A673 (cell line): Measurements from ENCODE around the gene STK17B. TPM values are rescaled to one million over a fixed set of nuclear protein-coding genes. Genes with fewer than 3 reads are reported as not detected.

Experiments
- BruUV-seq: library from RNA; stranded (reverse); fragments of 400-500 nt; replicated peaks from 2 replicates; lab custom pipeline; 2021; lab: Mats Ljungman, UMichigan
- CTCF ChIA-PET: fragments of 300-600 bp; sonication (Branson Sonifier 250); formaldehyde crosslinking; loops from one replicate; lab custom pipeline; 2022; ENCODE audit warnings: antibody characterized with exemption; lab: Charles Lee
- POLR2A ChIA-PET: fragments of 300-600 bp; sonication (Branson Sonifier 250); formaldehyde crosslinking; loops from one replicate; lab custom pipeline; 2022; ENCODE audit warnings: antibody characterized with exemption; ENCODE audit not compliant: low non-redundant PET; lab: Charles Lee
- DNase-seq: peaks from one replicate; pipeline ENCODE4 v3.0.0-alpha.2; 2015; ENCODE audit warnings: low spot score
- H3K27ac ChIP-seq: fragments of 200-600 bp; sonication (generic); 2 replicates; pipeline ENCODE4 v1.5.1; 2016; ENCODE audit warnings: mixed run types, low read depth, mild to moderate bottlenecking, mixed read lengths, antibody characterized with exemption, low read length; ENCODE audit not compliant: poor library complexity, severe bottlenecking
- H3K27me3 ChIP-seq: fragments of 200-600 bp; sonication (generic); replicated peaks from 2 replicates; pipeline ENCODE4 v1.6.1; 2017; ENCODE audit warnings: mixed run types, low read depth, mild to moderate bottlenecking, mixed read lengths, antibody characterized with exemption, low read length; ENCODE audit not compliant: insufficient read depth, poor library complexity
- H3K36me3 ChIP-seq: fragments of 200-600 bp; sonication (generic); 2 replicates; pipeline ENCODE4 v1.6.1; 2016; ENCODE audit warnings: mixed run types, mild to moderate bottlenecking, mixed read lengths, antibody characterized with exemption, low read length; ENCODE audit not compliant: insufficient read depth, poor library complexity, severe bottlenecking
- H3K4me1 ChIP-seq: fragments of 200-600 bp; sonication (generic); 2 replicates; pipeline ENCODE4 v1.6.1; 2017; ENCODE audit warnings: mixed run types, mild to moderate bottlenecking, mixed read lengths, antibody characterized with exemption, low read length; ENCODE audit not compliant: insufficient read depth, poor library complexity, severe bottlenecking
- H3K4me3 ChIP-seq: fragments of 200-600 bp; sonication (generic); 2 replicates; pipeline ENCODE4 v1.5.1; 2016; ENCODE audit warnings: low read depth, mixed run types, mild to moderate bottlenecking, mixed read lengths, low read length; ENCODE audit not compliant: poor library complexity, severe bottlenecking
- H3K9me3 ChIP-seq: fragments of 200-600 bp; sonication (generic); 2 replicates; pipeline ENCODE4 v1.6.1; 2016; ENCODE audit warnings: mixed run types, low read depth, mild to moderate bottlenecking, mixed read lengths, antibody characterized with exemption, low read length; ENCODE audit not compliant: poor library complexity, severe bottlenecking
- EZH2 ChIP-seq: fragments of 200-600 bp; sonication (generic); IDR thresholded peaks from 2 replicates; pipeline ENCODE4 v1.6.1; 2017; ENCODE audit warnings: borderline replicate concordance, low read depth, mild to moderate bottlenecking, mixed read lengths, antibody characterized with exemption, low read length; ENCODE audit not compliant: poor library complexity, severe bottlenecking
- intact Hi-C: fragments of 100-400 bp; cut with micrococcal nuclease; formaldehyde crosslinking; loops from one replicate; pipeline ENCODE4 v1.10.0; 2022; ENCODE audit not compliant: unreplicated experiment
- total RNA-seq: library from RNA; stranded (reverse); gene quantifications from 2 replicates; pipeline ENCODE4 v1.2.3, GENCODE V29; 2021
- TF ChIP-seq, protein P1 (sequence below): fragments of 300-800, 200-600 bp; sonication (generic); conservative IDR thresholded peaks from 2 replicates; pipeline ENCODE4 v1.5.1; 2017; ENCODE audit warnings: low read depth, mild to moderate bottlenecking, antibody characterized with exemption, low read length, moderate library complexity, mixed read lengths

STK17B gene
- total RNA-seq, 1 experiment from 2014 or later = 18.5 TPM

DNA sequence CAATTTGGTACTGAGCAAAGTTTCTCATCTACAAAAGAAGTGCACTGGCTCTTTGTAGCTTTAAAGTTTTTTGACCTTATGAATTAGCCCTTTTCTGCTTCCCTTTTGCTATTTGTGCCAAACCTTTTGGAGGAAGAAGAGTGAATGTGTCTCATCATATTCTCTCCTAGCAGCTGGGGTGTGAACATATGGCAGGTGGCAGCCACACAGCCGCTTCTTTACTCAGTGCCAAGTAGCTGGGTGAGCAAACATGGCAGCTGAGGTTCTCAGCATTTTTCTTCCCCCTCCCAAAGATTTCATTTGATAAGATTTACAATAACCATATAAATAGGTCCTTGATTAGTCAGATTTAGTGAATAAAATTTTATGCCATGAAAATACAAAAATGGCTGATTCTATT, 46.7 kb upstream of the STK17B start:
- no peaks in the 10 kb centered on the region for H3K9me3 ChIP-seq
- no peak overlapping the region for H3K27ac ChIP-seq
- no peaks in the 10 kb centered on the region for H3K4me1 ChIP-seq
- H3K4me3 ChIP-seq = no peak overlapping the region
- no peaks in the 10 kb centered on the region for H3K27me3 ChIP-seq
- TF ChIP-seq, protein P1, sequence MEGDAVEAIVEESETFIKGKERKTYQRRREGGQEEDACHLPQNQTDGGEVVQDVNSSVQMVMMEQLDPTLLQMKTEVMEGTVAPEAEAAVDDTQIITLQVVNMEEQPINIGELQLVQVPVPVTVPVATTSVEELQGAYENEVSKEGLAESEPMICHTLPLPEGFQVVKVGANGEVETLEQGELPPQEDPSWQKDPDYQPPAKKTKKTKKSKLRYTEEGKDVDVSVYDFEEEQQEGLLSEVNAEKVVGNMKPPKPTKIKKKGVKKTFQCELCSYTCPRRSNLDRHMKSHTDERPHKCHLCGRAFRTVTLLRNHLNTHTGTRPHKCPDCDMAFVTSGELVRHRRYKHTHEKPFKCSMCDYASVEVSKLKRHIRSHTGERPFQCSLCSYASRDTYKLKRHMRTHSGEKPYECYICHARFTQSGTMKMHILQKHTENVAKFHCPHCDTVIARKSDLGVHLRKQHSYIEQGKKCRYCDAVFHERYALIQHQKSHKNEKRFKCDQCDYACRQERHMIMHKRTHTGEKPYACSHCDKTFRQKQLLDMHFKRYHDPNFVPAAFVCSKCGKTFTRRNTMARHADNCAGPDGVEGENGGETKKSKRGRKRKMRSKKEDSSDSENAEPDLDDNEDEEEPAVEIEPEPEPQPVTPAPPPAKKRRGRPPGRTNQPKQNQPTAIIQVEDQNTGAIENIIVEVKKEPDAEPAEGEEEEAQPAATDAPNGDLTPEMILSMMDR = no peak
- no peak for TF ChIP-seq EZH2
- no peak for DNase-seq
- CTCF ChIA-PET = no interaction called here
- intact Hi-C loops = no loop called here
- no TSS peak for BruUV-seq
- POLR2A ChIA-PET = no interaction called here
- H3K36me3 ChIP-seq = no peaks in the 10 kb centered on the region

DNA sequence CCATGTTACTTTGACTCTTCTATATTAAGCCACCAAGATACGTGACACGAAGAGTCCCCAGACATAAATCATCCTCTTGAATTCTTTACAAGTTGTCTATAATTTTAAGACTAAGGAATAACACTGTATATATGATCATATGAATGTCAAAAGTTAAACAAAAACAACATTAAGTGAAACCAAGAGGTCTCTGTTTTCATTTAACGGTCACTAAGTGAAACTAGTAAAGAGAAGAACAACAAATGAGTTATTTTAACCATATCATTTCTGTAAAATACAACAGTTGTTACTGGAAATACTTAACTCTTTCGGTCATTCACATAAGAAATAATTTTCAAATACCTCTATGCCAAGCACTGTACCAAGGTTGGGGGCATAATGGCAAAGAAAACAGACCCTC, 45.7 kb upstream of the STK17B start:
- H3K36me3 ChIP-seq = no peaks in the 10 kb centered on the region

DNA sequence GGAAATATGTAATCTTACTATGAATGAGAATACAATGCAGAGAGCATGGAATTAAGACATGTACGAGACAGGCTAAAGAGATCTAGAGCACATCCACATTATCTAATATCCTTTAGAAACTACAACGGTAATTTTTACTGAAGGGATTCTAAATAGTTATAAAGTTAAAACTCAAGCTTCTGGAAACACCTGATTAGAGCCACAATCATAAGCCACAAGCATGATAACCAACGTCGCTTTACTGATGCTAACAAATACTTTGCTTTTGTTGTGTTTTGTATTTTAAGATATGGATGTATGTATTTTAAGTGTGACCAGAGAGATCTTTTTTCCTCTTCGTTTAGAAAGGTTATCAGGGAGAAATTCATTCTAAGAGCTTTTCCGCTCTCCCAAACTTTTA, 44.0 kb upstream of the STK17B start:
- H3K36me3 ChIP-seq = no peaks in the 10 kb centered on the region
- H3K27me3 ChIP-seq = no peaks in the 10 kb centered on the region
- intact Hi-C loops = no loop called here
- no peak overlapping the region for H3K4me3 ChIP-seq
- no peak overlapping the region for H3K27ac ChIP-seq
- no TSS peak for BruUV-seq
- no peaks in the 10 kb centered on the region for H3K4me1 ChIP-seq
- CTCF ChIA-PET = no interaction called here
- no peak for DNase-seq
- TF ChIP-seq EZH2 = no peak
- TF ChIP-seq, protein P1 = no peak
- no peaks in the 10 kb centered on the region for H3K9me3 ChIP-seq
- POLR2A ChIA-PET = no interaction called here

More for the DNA sequence above, 45.7 kb upstream of the STK17B start:
- intact Hi-C loops = no loop called here
- BruUV-seq = no TSS peak
- H3K4me3 ChIP-seq = no peak overlapping the region
- H3K27ac ChIP-seq = no peak overlapping the region
- no peaks in the 10 kb centered on the region for H3K4me1 ChIP-seq
- no peak for DNase-seq
- ChIA-PET CTCF (no interaction called here), POLR2A (no interaction called here)
- H3K27me3 ChIP-seq = no peaks in the 10 kb centered on the region
- TF ChIP-seq EZH2 = no peak
- TF ChIP-seq, protein P1 = no peak
- no peaks in the 10 kb centered on the region for H3K9me3 ChIP-seq
